Stomach smooth muscle (tissue), 2 donors: Measurements from ENCODE around the gene PPP2R2D.

Source experiments
- H3K27ac ChIP-seq: one replicate; pipeline ENCODE4 v1.7.0; 2013; ENCODE audit warnings: mild to moderate bottlenecking, low read length, inconsistent platforms
- H3K27me3 ChIP-seq, 2 donors: one replicate each; pipeline ENCODE4 v1.7.0; 2013; ENCODE audit warnings: low read length in 2 of 2; ENCODE audit not compliant: insufficient read depth in 2 of 2, control insufficient read depth in 1 of 2
- H3K36me3 ChIP-seq, 2 donors: one replicate each; pipeline ENCODE4 v1.7.0; 2013; ENCODE audit warnings: low read length in 2 of 2; ENCODE audit not compliant: control insufficient read depth in 2 of 2, insufficient read depth in 2 of 2
- H3K4me1 ChIP-seq: one replicate; pipeline ENCODE4 v1.7.0; 2013; ENCODE audit warnings: low read length; ENCODE audit not compliant: control insufficient read depth, insufficient read depth
- H3K4me3 ChIP-seq, 2 donors: one replicate each; pipeline ENCODE4 v1.7.0; 2013; ENCODE audit warnings: low read length in 2 of 2
- H3K9ac ChIP-seq, 2 donors: one replicate each; pipeline ENCODE4 v1.7.0; 2013; ENCODE audit warnings: low read length in 2 of 2, mild to moderate bottlenecking in 1 of 2
- H3K9me3 ChIP-seq, 2 donors: one replicate each; pipeline ENCODE4 v1.7.0; 2013; ENCODE audit warnings: low read length in 2 of 2; ENCODE audit not compliant: control insufficient read depth in 2 of 2
- donor health status: healthy.
- donor health status: Pancreatic carcinoma.

Gene PPP2R2D

DNA sequence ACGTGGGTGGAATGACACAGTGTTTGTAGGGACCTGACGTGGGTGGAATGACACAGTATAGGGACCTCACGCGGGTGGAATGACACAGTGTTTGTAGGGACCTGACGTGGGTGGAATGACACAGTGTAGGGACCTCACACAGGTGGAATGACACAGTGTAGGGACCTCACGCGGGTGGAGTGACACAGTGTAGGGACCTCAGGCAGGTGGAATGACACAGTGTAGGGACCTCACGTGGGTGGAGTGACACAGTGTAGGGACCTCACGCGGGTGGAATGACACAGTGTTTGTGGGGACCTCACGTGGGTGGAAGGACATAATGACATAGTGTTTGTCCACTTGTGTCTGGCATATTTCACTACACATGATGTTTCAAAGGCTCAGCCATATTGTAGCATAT, 19.3 kb downstream of the PPP2R2D start:
- H3K9me3 ChIP-seq = no peaks in the 10 kb centered on the region
- H3K36me3 ChIP-seq = no peaks in the 10 kb centered on the region
- no peaks in the 10 kb centered on the region for H3K27me3 ChIP-seq
- no peaks in the 10 kb centered on the region for H3K4me1 ChIP-seq
- H3K4me3 ChIP-seq = no peak overlapping the region
- no peak overlapping the region for H3K27ac ChIP-seq
- no peak overlapping the region for H3K9ac ChIP-seq

DNA sequence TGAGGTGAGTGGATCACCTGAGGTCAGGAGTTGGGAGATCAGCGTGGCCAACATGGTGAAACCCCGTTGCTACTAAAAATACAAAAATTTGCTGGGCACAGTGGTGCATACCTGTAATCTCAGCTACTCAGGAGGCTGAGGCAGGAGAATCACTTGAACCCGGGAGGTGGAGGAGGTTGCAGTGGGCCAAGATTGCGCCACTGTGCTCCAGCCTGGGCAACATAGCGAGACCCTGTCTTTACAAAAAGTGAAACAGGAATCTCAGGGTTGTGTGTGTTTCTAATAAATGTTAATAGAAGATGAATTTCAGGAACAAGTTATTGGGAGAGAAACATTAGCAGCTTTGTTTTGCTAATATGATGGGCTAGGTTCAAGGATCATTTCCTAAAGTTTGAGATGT, 19.9 kb downstream of the PPP2R2D start:
- Histone ChIP-seq H3K27ac (no peak overlapping the region), H3K9me3 (no peaks in the 10 kb centered on the region), H3K9ac (no peak overlapping the region), H3K4me3 (no peak overlapping the region), H3K36me3 (no peaks in the 10 kb centered on the region), H3K4me1 (no peaks in the 10 kb centered on the region), H3K27me3 (no peaks in the 10 kb centered on the region)

DNA sequence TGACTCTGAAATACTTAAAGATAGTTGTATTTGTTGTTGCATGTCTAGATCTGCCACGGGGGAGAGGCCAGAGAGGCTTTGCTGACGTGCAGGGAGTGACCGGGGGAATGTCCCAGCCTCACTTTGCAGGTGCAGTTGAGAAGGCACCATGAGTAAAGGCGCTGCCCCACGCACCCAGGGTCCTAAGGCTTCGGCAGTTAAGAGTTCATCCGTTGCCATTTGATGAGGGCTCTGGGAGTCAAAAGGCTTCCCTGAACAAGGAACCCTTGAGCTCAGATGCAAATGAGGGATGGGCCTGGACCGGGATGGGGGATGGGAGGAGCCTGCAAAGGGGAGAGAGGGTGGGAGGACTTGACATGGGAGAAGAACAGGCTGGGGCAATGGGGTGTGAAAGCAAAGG, 20.4 kb downstream of the PPP2R2D start:
- Histone ChIP-seq H3K9ac (no peak overlapping the region), H3K4me1 (no peaks in the 10 kb centered on the region), H3K36me3 (no peaks in the 10 kb centered on the region), H3K27me3 (no peaks in the 10 kb centered on the region), H3K9me3 (no peaks in the 10 kb centered on the region), H3K4me3 (no peak overlapping the region), H3K27ac (no peak overlapping the region)

DNA sequence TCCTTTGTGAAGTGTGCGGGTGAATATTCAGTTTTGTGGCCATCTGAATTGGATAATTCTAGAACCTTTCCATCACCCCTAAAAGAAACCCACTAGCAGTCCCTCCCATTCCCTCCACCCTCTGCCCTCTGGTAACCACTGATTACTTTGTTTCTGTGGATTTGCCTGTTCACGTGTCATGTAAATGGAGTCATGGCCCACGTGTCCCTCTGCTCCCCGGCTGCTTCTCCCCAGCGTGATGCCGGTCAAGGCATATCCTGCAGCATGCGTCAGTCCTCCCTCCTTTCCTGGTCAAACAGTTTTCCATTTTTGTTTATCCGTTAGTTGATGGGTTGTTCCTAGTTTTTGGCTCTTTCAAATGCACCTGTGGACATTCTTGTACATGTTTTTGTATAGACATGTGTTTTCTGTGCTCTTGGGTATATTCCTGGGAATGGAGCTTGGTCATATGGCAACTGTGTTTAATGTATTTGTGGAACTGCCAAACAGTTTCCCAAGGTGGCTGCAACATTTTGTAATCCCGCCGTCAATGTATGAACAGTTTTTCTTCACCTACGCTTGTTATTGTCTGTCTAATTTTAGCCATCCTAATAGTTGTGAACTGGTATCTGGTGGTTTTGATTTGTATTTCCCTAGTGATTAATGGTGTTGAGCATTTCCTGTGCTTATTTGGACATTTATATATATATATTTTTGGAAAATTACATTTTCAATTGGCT, 22.4 kb downstream of the PPP2R2D start:
- Histone ChIP-seq H3K9me3 (no peaks in the 10 kb centered on the region), H3K27ac (no peak overlapping the region), H3K36me3 (no peaks in the 10 kb centered on the region), H3K4me3 (no peak overlapping the region), H3K9ac (no peak overlapping the region), H3K27me3 (no peaks in the 10 kb centered on the region), H3K4me1 (peaks cover 8% of the 10 kb centered on the region)

DNA sequence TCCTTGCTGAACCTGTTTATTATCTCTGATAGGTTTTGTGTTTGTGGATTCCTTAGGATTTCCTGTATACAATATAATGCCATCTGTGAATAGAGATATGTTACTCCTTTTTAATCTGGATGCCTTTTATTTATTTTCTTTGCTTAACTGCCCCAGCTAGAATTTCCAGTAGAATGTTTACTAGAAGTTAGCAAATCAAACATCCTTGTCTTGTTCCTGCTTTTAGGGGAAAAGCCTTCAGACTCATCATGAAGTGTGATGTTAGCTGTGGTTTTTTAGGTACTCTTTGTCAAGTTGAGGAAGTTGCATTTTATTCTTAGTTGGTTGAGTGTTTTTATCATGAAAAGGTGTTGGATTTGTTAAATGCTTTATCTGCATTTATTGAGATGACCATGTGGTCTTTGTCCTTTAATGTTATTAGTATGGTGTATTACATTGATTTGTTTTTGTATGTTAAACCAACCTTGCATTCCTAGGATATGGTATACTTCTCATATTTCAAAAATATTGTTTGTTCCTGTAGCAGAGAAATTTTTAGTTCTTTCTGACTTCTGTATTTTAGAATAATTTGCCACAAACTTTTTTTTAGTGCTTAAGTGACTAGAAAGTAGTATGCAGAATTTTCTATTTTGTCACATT, 24.3 kb downstream of the PPP2R2D start:
- H3K4me3 ChIP-seq = no peak overlapping the region
- no peaks in the 10 kb centered on the region for H3K27me3 ChIP-seq
- no peaks in the 10 kb centered on the region for H3K9me3 ChIP-seq
- no peak overlapping the region for H3K9ac ChIP-seq
- peaks cover 19% of the 10 kb centered on the region for H3K4me1 ChIP-seq
- H3K36me3 ChIP-seq = peaks cover 0 to 2% of the 10 kb centered on the region in 2 donors
- no peak overlapping the region for H3K27ac ChIP-seq

DNA sequence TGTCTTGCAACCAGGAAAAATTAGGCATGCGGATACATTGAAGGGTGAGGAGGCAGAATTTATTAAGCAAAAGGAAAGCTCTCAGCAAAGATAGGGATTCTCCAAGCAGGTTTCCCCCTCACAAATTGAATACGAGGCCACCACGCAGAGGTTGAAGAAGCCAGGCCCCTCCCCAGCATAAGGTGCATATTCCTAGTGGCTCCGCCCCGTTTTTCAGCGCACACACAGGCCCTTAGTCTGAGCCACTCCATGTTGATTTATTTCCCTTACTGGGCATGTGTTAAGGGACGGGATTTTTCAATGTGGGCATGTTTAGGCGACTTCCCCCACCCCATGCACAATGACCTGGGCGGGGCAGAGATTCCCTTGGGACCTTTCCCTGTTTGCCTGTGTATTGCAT, 24.9 kb downstream of the PPP2R2D start:
- Histone ChIP-seq H3K9me3 (no peaks in the 10 kb centered on the region), H3K4me3 (no peak overlapping the region), H3K9ac (no peak overlapping the region), H3K27ac (no peak overlapping the region), H3K4me1 (peaks cover 21% of the 10 kb centered on the region), H3K27me3 (no peaks in the 10 kb centered on the region), H3K36me3 (peaks cover 0 to 2% of the 10 kb centered on the region in 2 donors)

DNA sequence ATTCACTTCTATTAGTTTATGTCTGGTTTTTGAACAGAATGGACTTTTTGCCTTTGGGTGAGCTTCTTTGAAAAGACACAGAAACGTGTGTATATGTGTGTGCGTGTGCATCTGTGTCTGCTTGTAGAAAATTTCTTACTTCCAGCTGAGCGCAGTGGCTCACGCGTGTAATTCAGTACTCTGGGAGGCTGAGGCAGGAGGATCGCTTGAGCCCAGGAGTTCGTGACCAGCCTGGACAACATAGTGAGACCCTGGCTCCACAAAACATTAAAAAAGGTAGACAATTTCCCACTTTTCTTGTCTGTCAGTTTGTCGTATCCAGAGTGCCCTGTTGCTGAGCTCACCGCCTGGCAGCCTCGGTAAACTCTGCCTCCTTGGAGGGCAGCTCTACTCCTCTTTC, 25.4 kb downstream of the PPP2R2D start:
- H3K4me3 ChIP-seq = no peak overlapping the region
- H3K36me3 ChIP-seq = peaks cover 0 to 2% of the 10 kb centered on the region in 2 donors
- no peaks in the 10 kb centered on the region for H3K27me3 ChIP-seq
- H3K9ac ChIP-seq = no peak overlapping the region
- no peaks in the 10 kb centered on the region for H3K9me3 ChIP-seq
- H3K4me1 ChIP-seq = peaks cover 26% of the 10 kb centered on the region
- H3K27ac ChIP-seq = no peak overlapping the region

DNA sequence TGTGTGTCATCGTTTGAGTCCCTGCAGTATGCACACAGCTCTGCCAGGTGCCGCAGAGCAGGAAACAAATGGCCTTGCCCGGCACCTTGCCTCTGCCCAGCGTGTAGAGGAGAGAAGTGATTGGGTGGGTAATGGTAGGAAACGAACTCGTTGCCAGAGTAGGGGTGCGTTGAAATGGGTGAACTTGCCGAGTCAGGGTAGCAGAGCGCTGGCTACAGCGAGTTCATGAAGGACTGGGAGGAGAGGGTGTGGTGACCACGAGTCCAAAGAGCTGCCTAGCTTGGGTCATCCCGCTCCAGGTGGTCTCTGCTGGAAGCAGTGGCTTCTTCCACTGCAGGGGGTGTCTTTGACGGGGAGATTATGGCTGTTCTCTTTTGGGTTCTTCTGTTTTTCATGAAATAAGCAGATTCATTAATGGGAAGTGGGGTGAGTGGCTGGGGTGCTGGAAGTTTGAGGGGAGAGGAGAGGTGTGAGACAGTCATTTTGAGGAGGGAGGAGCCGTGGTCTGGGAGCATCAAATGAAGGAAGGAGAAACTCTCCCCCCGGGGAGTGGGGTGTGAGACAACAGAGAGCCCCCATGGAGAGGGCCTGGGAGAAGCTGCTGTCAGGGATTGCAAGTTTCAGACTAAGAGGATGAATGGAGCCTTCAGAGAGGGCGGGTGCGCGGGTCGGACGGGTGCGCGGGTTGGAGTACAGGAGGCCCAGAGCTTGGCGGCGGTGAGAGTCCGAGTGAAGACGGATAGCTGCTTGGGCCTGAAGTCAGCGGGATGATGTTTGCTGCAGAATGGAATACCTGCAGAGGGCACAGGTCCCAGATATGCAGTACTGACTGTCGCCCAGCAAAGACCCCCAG, 26.2 kb downstream of the PPP2R2D start:
- Histone ChIP-seq H3K9me3 (no peaks in the 10 kb centered on the region), H3K4me3 (no peak overlapping the region), H3K27me3 (no peaks in the 10 kb centered on the region), H3K4me1 (peaks cover 34% of the 10 kb centered on the region), H3K27ac (no peak overlapping the region), H3K36me3 (peaks cover 0 to 2% of the 10 kb centered on the region in 2 donors), H3K9ac (no peak overlapping the region)

DNA sequence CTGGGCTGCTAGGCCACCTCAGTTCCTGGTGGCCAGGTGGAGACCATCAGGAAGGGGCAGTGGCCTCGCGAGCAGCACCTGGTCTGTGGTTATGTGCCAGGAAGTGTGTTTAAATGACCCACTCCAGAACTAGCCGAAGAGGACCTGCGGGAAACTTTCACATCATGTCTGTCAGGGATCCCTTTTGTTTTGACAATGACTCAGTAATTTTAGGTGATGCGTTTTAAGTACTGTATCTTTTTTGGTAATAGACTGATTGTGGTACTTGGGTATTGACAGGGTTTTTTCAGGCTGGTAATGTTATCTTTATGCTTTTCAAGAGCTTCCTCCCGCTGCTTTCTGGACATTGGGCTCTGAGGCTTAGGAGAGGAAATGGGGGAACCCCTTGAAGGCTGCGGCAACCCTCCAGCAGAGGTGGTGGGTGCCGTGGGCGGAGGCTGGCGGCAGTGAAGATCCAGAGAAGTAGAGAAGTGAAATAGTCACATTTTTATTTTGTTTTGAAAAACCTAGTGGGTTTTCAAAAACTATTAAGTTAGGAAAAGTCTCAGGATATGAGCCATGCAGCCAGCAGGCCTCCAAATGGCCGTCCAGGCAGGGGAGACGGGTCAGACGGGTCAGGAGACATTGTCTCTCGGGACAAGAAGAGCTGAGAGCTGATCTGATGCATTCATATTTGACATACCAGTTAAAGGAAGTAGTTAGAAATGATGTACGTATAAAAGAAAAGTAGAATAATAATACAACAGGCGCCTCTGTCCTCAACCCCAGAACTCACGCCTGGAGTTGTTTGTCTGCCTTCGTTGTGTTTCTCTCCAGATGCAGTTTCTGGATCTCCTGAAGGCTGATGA, 27.7 kb downstream of the PPP2R2D start:
- Histone ChIP-seq H3K9ac (peak overlapping the region in 1 of 2 donors; percentile 13), H3K27me3 (no peaks in the 10 kb centered on the region), H3K36me3 (peaks cover 0 to 2% of the 10 kb centered on the region in 2 donors), H3K27ac (no peak overlapping the region), H3K4me3 (no peak overlapping the region), H3K9me3 (no peaks in the 10 kb centered on the region), H3K4me1 (peaks cover 42% of the 10 kb centered on the region)

DNA sequence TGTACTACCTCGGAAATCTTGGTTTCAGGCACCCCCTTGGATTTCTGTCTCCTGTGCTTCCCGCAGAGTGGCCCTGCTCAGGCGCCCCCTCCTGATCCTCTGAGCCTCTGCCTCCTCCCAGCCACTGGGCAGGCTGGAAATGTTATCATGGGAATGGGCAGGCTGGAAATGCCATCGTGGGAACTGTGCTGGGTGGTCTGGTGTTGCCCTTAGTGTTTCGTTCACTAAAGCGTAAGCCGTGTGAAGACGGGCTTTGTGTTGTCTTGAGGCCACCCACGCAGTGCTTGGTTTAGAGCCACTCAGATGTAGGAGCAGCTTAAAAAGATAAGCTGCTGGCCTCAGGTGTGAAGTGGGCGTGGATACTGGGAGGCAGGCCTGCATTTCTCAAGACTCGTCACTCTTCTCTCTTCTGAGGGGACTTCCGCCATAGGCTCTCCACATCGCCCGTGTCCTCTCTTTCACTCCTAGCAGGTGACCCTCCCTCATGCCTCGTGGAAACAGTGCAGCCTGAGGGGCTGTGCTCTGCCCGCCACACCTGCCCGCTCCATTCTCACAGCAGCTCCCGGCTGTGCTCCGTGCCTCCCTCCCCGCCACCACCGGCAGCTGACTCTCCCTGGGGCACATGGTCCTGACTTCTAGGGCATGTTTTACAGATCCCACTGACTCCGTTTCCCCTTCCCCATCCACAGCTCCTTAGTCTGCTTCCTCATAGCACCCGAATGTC, 28.5 kb downstream of the PPP2R2D start:
- H3K9me3 ChIP-seq = no peaks in the 10 kb centered on the region
- no peak overlapping the region for H3K27ac ChIP-seq
- H3K4me1 ChIP-seq = peaks cover 45% of the 10 kb centered on the region
- H3K36me3 ChIP-seq = peaks cover 0 to 2% of the 10 kb centered on the region in 2 donors
- no peak overlapping the region for H3K9ac ChIP-seq
- H3K4me3 ChIP-seq = no peak overlapping the region
- no peaks in the 10 kb centered on the region for H3K27me3 ChIP-seq
